Breast epithelium (tissue), 3 donors: ENCODE results near the gene TMEM163.

Source experiments
- POLR2A ChIP-seq: fragments of 450-650 bp; IDR thresholded peaks from one replicate; pipeline ENCODE4 v1.6.1; 2016; ENCODE audit warnings: antibody characterized with exemption, mild to moderate bottlenecking, moderate library complexity
- POLR2AphosphoS5 ChIP-seq, 3 donors: sonication (generic); formaldehyde crosslinking; IDR thresholded peaks; one replicate each; pipeline ENCODE4 v1.6.1; 2017; ENCODE audit warnings: antibody characterized with exemption in 3 of 3
- TF ChIP-seq, protein P1 (sequence below), 3 donors: fragments of 450-650 bp; IDR thresholded peaks; one replicate each; pipeline ENCODE4 v1.5.1; 2016 to 2017; ENCODE audit warnings: antibody characterized with exemption in 3 of 3, mild to moderate bottlenecking in 3 of 3, moderate library complexity in 3 of 3

DNA sequence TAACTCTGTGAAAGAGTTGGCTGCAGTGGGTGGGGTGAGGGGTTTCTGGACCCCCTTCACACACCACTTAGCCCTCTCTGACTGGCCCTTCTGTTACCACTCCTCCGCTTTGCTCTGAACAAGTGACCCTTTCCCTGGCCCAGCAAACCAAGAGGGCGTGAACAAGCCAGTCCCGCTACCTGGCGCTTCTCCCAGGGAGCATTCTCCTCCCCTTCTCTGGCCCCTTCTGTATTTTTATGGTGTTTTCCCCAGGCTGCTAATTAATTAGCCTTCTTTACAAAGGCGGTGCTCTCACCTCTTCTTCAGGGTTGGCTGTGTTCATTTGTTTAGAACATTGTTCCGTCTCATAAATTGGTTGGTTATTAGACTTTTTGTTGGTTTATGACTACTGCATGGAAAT lies 284.8 kb downstream of the TMEM163 start:
- TF ChIP-seq, protein P1, sequence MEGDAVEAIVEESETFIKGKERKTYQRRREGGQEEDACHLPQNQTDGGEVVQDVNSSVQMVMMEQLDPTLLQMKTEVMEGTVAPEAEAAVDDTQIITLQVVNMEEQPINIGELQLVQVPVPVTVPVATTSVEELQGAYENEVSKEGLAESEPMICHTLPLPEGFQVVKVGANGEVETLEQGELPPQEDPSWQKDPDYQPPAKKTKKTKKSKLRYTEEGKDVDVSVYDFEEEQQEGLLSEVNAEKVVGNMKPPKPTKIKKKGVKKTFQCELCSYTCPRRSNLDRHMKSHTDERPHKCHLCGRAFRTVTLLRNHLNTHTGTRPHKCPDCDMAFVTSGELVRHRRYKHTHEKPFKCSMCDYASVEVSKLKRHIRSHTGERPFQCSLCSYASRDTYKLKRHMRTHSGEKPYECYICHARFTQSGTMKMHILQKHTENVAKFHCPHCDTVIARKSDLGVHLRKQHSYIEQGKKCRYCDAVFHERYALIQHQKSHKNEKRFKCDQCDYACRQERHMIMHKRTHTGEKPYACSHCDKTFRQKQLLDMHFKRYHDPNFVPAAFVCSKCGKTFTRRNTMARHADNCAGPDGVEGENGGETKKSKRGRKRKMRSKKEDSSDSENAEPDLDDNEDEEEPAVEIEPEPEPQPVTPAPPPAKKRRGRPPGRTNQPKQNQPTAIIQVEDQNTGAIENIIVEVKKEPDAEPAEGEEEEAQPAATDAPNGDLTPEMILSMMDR (IDR thresholded peaks at IDR 0.05): no peak
- TF ChIP-seq POLR2A: no peak
- TF ChIP-seq POLR2AphosphoS5 (IDR thresholded peaks at IDR 0.05): no peak
